ENCODE data around the gene HOOK2. TPM values are rescaled to one million over a fixed set of nuclear protein-coding genes. Genes with fewer than 3 reads are reported as not detected.
"Not testable (repeated sequence)": the region's sequence is repeated elsewhere in the genome, so short reads cannot be mapped to it uniquely, and the experiment has no call there.

Gene HOOK2
- total and polyA plus RNA-seq, 2 of the 4 experiments (the other 2 are of a cell fraction), result 7.5 to 21.6 TPM

DNA sequence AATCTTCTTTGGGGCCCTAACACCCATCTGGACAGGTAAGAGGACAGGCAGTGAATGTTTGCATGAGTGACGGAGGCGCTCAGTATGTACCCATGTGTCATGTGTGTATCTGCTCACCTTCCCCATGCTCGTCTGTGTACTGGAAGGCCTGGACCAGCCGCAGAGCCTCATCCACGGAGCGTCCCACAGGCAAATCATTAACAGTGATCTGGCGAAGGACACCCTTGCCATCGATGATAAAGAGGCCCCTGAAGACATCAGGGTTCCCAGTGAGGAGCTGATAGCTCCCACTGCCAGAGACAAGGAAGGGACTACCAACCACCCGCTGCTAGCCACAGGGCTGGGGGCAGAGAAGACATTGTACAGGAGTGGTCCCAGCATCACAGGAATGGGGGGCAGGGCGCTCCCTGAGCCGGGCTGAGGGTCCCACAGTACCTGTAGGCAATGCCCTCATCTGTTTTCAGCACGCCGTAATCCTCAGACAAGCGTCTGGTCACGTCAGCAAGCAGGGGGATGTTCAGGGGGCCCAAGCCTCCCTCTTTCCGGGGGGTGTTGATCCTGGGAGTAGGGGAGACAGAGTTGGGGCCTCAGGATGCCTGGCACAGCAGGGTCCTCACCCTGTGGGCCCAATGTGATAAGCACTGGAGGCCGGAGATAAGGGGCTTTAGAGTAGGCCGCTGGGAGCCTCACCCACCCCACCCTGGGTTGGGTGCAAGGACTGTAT is 24.6 kb upstream of the HOOK2 start:
- Histone ChIP-seq H3K4ac (ENCODE audit: low read depth, low read length) (no peak overlapping the region), H4K8ac (ENCODE audit: low read depth in 2 of 2, low read length in 2 of 2) (no peak overlapping the region), H2BK120ac (ENCODE audit: low read depth, low read length) (no peak overlapping the region), H4K91ac (ENCODE audit: insufficient read depth, low read depth, low read length) (no peak overlapping the region), H3K79me1 (ENCODE audit: low read depth in 1 of 2, low read length in 2 of 2) (peaks cover 4 to 22% of the 10 kb centered on the region in 2 experiments; a peak in 3 of 4 replicates), H4K5ac (ENCODE audit: low read depth, low read length) (no peak overlapping the region), H2BK5ac (ENCODE audit: low read depth, low read length, poor library complexity, severe bottlenecking) (no peak overlapping the region), H3K27ac (ENCODE audit: insufficient read depth, low read length) (no peak overlapping the region), H3K36me3 (ENCODE audit: control insufficient read depth, insufficient read depth, low read length) (peaks cover 9% of the 10 kb centered on the region), H3K4me3 (ENCODE audit: insufficient read depth, low read depth, low read length) (no peak overlapping the region), H3K9me3 (ENCODE audit: control insufficient read depth, insufficient read depth, low read length) (no peaks in the 10 kb centered on the region), H3K27me3 (ENCODE audit: control insufficient read depth, insufficient read depth, low read length) (no peaks in the 10 kb centered on the region), H3K56ac (ENCODE audit: extremely low read depth, insufficient read depth, low read length) (no peak overlapping the region), H3K18ac (ENCODE audit: low read depth, low read length) (no peak overlapping the region), H2AK9ac (replicated peaks; ENCODE audit: low read depth, low read length, poor library complexity) (peak overlapping the region; percentile 9), H3K9ac (ENCODE audit: low read depth, low read length) (no peak overlapping the region), H4K20me1 (ENCODE audit: insufficient read depth, low read length) (no peaks in the 10 kb centered on the region), H2BK20ac (ENCODE audit: low read depth, low read length) (no peak overlapping the region), H2AFZ (replicated peaks; ENCODE audit: low read length, poor library complexity) (no peak overlapping the region), H3K4me2 (ENCODE audit: low read depth, low read length) (no peak overlapping the region), H3K9me1 (ENCODE audit: insufficient read depth, low read length) (no peaks in the 10 kb centered on the region), H2BK15ac (ENCODE audit: low read depth, low read length) (no peak overlapping the region), H3K23ac (ENCODE audit: low read depth, low read length) (peak overlapping the region; percentile 94; the same call in 1 of the 2 replicates), H2AK5ac (ENCODE audit: low read depth, low read length) (no peak overlapping the region), H3K14ac (replicated peaks; ENCODE audit: low read depth, low read length) (no peak overlapping the region), H3K4me1 (ENCODE audit: control insufficient read depth, insufficient read depth, low read length) (peaks cover 6% of the 10 kb centered on the region)
- POLR2A ChIA-PET (ENCODE audit: unreplicated experiment), result interaction anchor here (0.6 kb wide), 1 partner anchor 36 kb away, joined by 8 read pairs; no protein-coding TSS in a partner anchor
- no TSS peak for BruUV-seq (replicated peaks)
- 95% methylated on average over 10 of the region's 18 CpGs; no CpG with 5 or more reads in 1 of the 2 experiments for WGBS, 2 experiments (ENCODE audit: extremely low coverage in 2 of 2, insufficient read length in 1 of 2)
- CTCF ChIA-PET, result interaction anchor here (0.6 to 1.4 kb wide), 5 partner anchors 34 to 1371 kb away, joined by 3 to 5 read pairs (median 3); no protein-coding TSS in a partner anchor
- no peak for TF ChIP-seq BHLHE40 (IDR thresholded peaks at IDR 0.05; ENCODE audit: low read depth, low read length)
- no peak for TF ChIP-seq RCOR1 (IDR thresholded peaks at IDR 0.05; ENCODE audit: insufficient replicate concordance, low read length)
- TF ChIP-seq CEBPB (IDR thresholded peaks at IDR 0.05; ENCODE audit: low read depth, low read length), result no peak
- 0 out of 2 replicates have a peak, but pooled peaks have one; percentile 27 for TF ChIP-seq POLR2A (IDR thresholded peaks at IDR 0.05; ENCODE audit: low read depth, low read length)
- no peak for TF ChIP-seq MAFK (IDR thresholded peaks at IDR 0.05; ENCODE audit: low read depth, low read length)
- TF ChIP-seq, protein P1, sequence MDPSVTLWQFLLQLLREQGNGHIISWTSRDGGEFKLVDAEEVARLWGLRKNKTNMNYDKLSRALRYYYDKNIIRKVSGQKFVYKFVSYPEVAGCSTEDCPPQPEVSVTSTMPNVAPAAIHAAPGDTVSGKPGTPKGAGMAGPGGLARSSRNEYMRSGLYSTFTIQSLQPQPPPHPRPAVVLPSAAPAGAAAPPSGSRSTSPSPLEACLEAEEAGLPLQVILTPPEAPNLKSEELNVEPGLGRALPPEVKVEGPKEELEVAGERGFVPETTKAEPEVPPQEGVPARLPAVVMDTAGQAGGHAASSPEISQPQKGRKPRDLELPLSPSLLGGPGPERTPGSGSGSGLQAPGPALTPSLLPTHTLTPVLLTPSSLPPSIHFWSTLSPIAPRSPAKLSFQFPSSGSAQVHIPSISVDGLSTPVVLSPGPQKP (IDR thresholded peaks at IDR 0.05; ENCODE audit: borderline replicate concordance, low read depth, low read length), result no peak
- ATAC-seq (ENCODE audit: low read depth) (no peak), DNase-seq (no peak)
- intact Hi-C loops (cut with micrococcal nuclease), result no loop called here
- in situ Hi-C loops (cut with MboI; ENCODE audit: low sequenced_read_pairs), result loop anchor here (5.0 to 25.0 kb wide), 2 partner anchors 33 to 1037 kb away; no protein-coding TSS in a partner anchor
- dilution Hi-C loops (cut with HindIII; ENCODE audit: low sequenced_read_pairs, unreplicated experiment), result no loop called here

- in situ Hi-C loops (cut with MboI; ENCODE audit: low sequenced_read_pairs), result loop anchor here (25.0 kb wide), 1 partner anchor 1040 kb away; no protein-coding TSS in a partner anchor
- intact Hi-C loops (cut with micrococcal nuclease); BruUV-seq (replicated peaks); H3K23ac ChIP-seq (ENCODE audit: low read depth, low read length); H3K14ac ChIP-seq (replicated peaks; ENCODE audit: low read depth, low read length); H3K4me1 ChIP-seq (ENCODE audit: control insufficient read depth, insufficient read depth, low read length); H3K18ac ChIP-seq (ENCODE audit: low read depth, low read length); H4K20me1 ChIP-seq (ENCODE audit: insufficient read depth, low read length); H2AFZ ChIP-seq (replicated peaks; ENCODE audit: low read length, poor library complexity); H3K4ac ChIP-seq (ENCODE audit: low read depth, low read length); H3K4me2 ChIP-seq (ENCODE audit: low read depth, low read length); H2BK120ac ChIP-seq (ENCODE audit: low read depth, low read length); H3K56ac ChIP-seq (ENCODE audit: extremely low read depth, insufficient read depth, low read length); H3K36me3 ChIP-seq (ENCODE audit: control insufficient read depth, insufficient read depth, low read length); H3K9me3 ChIP-seq (ENCODE audit: control insufficient read depth, insufficient read depth, low read length); H4K91ac ChIP-seq (ENCODE audit: insufficient read depth, low read depth, low read length); H4K5ac ChIP-seq (ENCODE audit: low read depth, low read length); ATAC-seq (ENCODE audit: low read depth); H4K8ac ChIP-seq (ENCODE audit: low read depth in 2 of 2, low read length in 2 of 2); H2BK5ac ChIP-seq (ENCODE audit: low read depth, low read length, poor library complexity, severe bottlenecking); H3K4me3 ChIP-seq (ENCODE audit: insufficient read depth, low read depth, low read length); H2BK20ac ChIP-seq (ENCODE audit: low read depth, low read length); H2AK9ac ChIP-seq (replicated peaks; ENCODE audit: low read depth, low read length, poor library complexity); H2BK15ac ChIP-seq (ENCODE audit: low read depth, low read length); H3K9me1 ChIP-seq (ENCODE audit: insufficient read depth, low read length); DNase-seq; H2AK5ac ChIP-seq (ENCODE audit: low read depth, low read length); H3K27ac ChIP-seq (ENCODE audit: insufficient read depth, low read length); H3K9ac ChIP-seq (ENCODE audit: low read depth, low read length); H3K27me3 ChIP-seq (ENCODE audit: control insufficient read depth, insufficient read depth, low read length); dilution Hi-C loops (cut with HindIII; ENCODE audit: low sequenced_read_pairs, unreplicated experiment): not testable (repeated sequence)
- ChIA-PET POLR2A (ENCODE audit: unreplicated experiment) (interaction anchor here (0.6 kb wide), 1 partner anchor 23 kb away, joined by 3 read pairs; no protein-coding TSS in a partner anchor), CTCF (interaction anchor here (0.7 to 4.1 kb wide), 3 partner anchors 27 to 39 kb away, joined by 3 to 30 read pairs (median 4); no protein-coding TSS in a partner anchor)
- 90% methylated on average over 2 of the region's 7 CpGs; no CpG with 5 or more reads in 1 of the 2 experiments for WGBS, 2 experiments (ENCODE audit: extremely low coverage in 2 of 2, insufficient read length in 1 of 2)
- H3K79me1 ChIP-seq (ENCODE audit: low read depth in 1 of 2, low read length in 2 of 2), result peaks cover 4 to 34% of the 10 kb centered on the region in 2 experiments; a peak in 3 of 4 replicates
Observed at GRCh38 chr19:12797607-12798006, 22.3 kb upstream of the HOOK2 start.
